HT-29 (cell line): ENCODE data around the gene OR4L1. TPM values are rescaled to one million over a fixed set of nuclear protein-coding genes. Genes with fewer than 3 reads are reported as not detected.
"Not testable (repeated sequence)": the region's sequence is repeated elsewhere in the genome, so short reads cannot be mapped to it uniquely, and the experiment has no call there.

ENCODE experiments used
- DNase-seq: peaks from one replicate; pipeline ENCODE4 v3.0.0-alpha.2; 2015; ENCODE audit warnings: low spot score
- small RNA-seq: library from RNA; depleted of rRNA; stranded (forward); fragments of <200 nt; gene quantifications from one replicate; pipeline ENCODE3, GENCODE V24; 2014
- total RNA-seq: library from RNA; depleted of rRNA; stranded (reverse); fragments of >200 nt; shearing (Covaris generic); gene quantifications from 2 replicates; pipeline ENCODE4 v1.2.3, GENCODE V29; 2014; rRNA removed

Gene OR4L1
- total RNA-seq, result not detected in 2 replicates

- no peak for DNase-seq
These were observed at the start of gene OR4L1 for GRCh38 chr14:20059745-20060144. OR4L1 (plus strand) TSS chr14:20060045; CDS start chr14:20060045, 0 bp downstream.

- DNase-seq, result no peak
These were observed 40.5 kb upstream of the OR4L1 start, which contains the start of gene OR4K14 for GRCh38 chr14:20019257-20019865. OR4K14 (minus strand) TSS chr14:20019307; CDS start chr14:20015193, 4,114 bp downstream.

- DNase-seq, result no peak
These were observed 28.8 kb upstream of the OR4L1 start for GRCh38 chr14:20031058-20031457.

- DNase-seq, result no peak
These were observed 24.4 kb upstream of the OR4L1 start for GRCh38 chr14:20035449-20035848.

GRCh38 chr14:20035938-20036337, 23.9 kb upstream of the OR4L1 start, which contains the start of gene OR4K13:
OR4K13 (minus strand) TSS chr14:20036038; CDS start chr14:20034758, 1,280 bp downstream.
- no peak for DNase-seq

- DNase-seq, result no peak
These were observed 15.6 kb upstream of the OR4L1 start for GRCh38 chr14:20044243-20044642.

- DNase-seq, result no peak
These were observed 11.6 kb upstream of the OR4L1 start for GRCh38 chr14:20048202-20048601.

GRCh38 chr14:20092050-20092449, 32.2 kb downstream of the OR4L1 start:
- no peak for DNase-seq

GRCh38 chr14:20093442-20093841, 33.6 kb downstream of the OR4L1 start:
- DNase-seq, result no peak

- not testable (repeated sequence) for DNase-seq
These were observed 39.3 kb downstream of the OR4L1 start for GRCh38 chr14:20098926-20099770.

GRCh38 chr14:20110438-20110837, 50.6 kb downstream of the OR4L1 start, which contains the start of gene OR4K17:
OR4K17 (plus strand) TSS chr14:20110739; CDS start chr14:20117500, 6,761 bp downstream.
- no peak for DNase-seq

Small RNA genes within 50 kb of the gene (small RNA-seq; reads per million reads assigned to genes)
- not detected for gene RNA5SP380

Other genes with a start within 250 kb of the OR4L1 start
- not detected in 2 replicates for gene OR4K2, start 184.9 kb upstream of the OR4L1 start, total RNA-seq
- not detected in 2 replicates for gene OR4K5, start 139.4 kb upstream of the OR4L1 start, total RNA-seq
- gene OR4K1, start 129.1 kb upstream of the OR4L1 start, total RNA-seq, result not detected in 2 replicates
- not detected in 2 replicates for gene OR4K15, start 84.5 kb upstream of the OR4L1 start, total RNA-seq
- not detected in 2 replicates for gene OR4Q2, start 57.9 kb upstream of the OR4L1 start, total RNA-seq
- not detected in 2 replicates for gene OR4K14, start 40.7 kb upstream of the OR4L1 start, total RNA-seq
- gene OR4K13, start 24.0 kb upstream of the OR4L1 start, total RNA-seq, result not detected in 2 replicates
- not detected in 2 replicates for gene OR4K17, start 50.7 kb downstream of the OR4L1 start, total RNA-seq
- not detected in 2 replicates for gene OR4N5, start 78.8 kb downstream of the OR4L1 start, total RNA-seq
- not detected in 2 replicates for gene OR11G2, start 130.9 kb downstream of the OR4L1 start, total RNA-seq
- gene OR11H6, start 163.7 kb downstream of the OR4L1 start, total RNA-seq, result not detected in 2 replicates
- gene OR11H7, start 168.9 kb downstream of the OR4L1 start, total RNA-seq, result not detected in 2 replicates
- gene OR11H4, start 179.2 kb downstream of the OR4L1 start, total RNA-seq, result not detected in 2 replicates
- 3.7 and 5.3 TPM in 2 replicates for gene TTC5, start 245.9 kb downstream of the OR4L1 start, total RNA-seq